GM19324 (cell line): ENCODE measurements around the gene USF1.
"Not testable (repeated sequence)": the region's sequence is repeated elsewhere in the genome, so short reads cannot be mapped to it uniquely, and the experiment has no call there.

Experiments
- ATAC-seq: cut with Tn5 transposase; IDR thresholded peaks from one replicate; pipeline ENCODE4 v1.9.1; 2021; ENCODE audit warnings: mild to moderate bottlenecking, moderate library complexity; ENCODE audit not compliant: unreplicated experiment, low FRiP score

USF1 gene

GRCh38 chr1:160996178-160996577, 49.6 kb downstream of the USF1 start:
- no peak for ATAC-seq

GRCh38 chr1:160993544-160994193, 52.1 kb downstream of the USF1 start:
- no peak for ATAC-seq

- not testable (repeated sequence) for ATAC-seq
Observed at GRCh38 chr1:160992036-160992435, 53.7 kb downstream of the USF1 start.
